ENCODE results near the gene GLRX.

GLRX gene

DNA sequence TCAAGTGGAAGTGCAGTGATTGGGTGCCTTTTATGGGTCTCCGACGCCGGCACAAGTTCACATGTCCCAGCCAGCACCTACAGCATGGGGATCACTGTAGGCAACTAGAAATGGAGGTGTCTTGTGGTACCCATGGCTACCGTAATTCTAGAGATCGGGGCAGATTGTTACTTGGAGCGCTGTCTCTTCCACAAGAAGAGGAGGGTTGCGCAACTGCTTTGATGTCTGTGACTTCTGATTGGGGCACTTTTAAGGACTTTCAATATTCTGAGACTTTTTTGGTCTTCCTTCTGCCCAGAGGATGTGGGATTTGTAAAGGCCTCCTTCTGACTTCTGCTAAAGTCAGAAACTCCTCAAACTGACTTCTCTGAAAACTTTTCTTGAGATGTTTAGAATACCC, 41.9 kb downstream of the GLRX start:
- no peak for DNase-seq (ENCODE audit: extremely low read depth, low read depth)
- H3K4me3 ChIP-seq (replicated peaks; ENCODE audit: low read depth, low read length) = no peak overlapping the region
- TF ChIP-seq, protein P1, sequence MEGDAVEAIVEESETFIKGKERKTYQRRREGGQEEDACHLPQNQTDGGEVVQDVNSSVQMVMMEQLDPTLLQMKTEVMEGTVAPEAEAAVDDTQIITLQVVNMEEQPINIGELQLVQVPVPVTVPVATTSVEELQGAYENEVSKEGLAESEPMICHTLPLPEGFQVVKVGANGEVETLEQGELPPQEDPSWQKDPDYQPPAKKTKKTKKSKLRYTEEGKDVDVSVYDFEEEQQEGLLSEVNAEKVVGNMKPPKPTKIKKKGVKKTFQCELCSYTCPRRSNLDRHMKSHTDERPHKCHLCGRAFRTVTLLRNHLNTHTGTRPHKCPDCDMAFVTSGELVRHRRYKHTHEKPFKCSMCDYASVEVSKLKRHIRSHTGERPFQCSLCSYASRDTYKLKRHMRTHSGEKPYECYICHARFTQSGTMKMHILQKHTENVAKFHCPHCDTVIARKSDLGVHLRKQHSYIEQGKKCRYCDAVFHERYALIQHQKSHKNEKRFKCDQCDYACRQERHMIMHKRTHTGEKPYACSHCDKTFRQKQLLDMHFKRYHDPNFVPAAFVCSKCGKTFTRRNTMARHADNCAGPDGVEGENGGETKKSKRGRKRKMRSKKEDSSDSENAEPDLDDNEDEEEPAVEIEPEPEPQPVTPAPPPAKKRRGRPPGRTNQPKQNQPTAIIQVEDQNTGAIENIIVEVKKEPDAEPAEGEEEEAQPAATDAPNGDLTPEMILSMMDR (IDR thresholded peaks at IDR 0.05; ENCODE audit: low read depth, low read length, missing control alignments) = no peak

DNA sequence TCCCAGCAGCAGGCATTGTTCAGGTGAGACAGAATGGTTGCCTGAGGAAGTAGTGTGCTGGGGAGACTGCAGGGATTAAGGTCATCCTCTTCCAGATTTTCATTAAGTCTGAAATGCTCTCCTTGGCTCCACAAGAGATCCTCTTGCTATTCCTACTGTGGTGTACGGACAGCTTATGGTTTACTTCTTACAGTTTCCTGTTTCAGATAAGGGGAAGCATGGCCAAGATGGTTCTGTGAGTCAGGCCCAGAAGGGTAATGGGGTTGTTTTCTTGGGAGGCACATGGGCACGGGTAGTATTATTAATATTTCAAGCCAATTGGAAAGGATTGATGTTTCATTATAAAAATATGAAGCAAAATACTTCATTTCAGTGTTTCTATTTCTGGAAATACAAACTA, 42.9 kb downstream of the GLRX start:
- TF ChIP-seq, protein P1 (IDR thresholded peaks at IDR 0.05; ENCODE audit: low read depth, low read length, missing control alignments) = no peak
- DNase-seq (ENCODE audit: extremely low read depth, low read depth) = no peak
- no peak overlapping the region for H3K4me3 ChIP-seq (replicated peaks; ENCODE audit: low read depth, low read length)

DNA sequence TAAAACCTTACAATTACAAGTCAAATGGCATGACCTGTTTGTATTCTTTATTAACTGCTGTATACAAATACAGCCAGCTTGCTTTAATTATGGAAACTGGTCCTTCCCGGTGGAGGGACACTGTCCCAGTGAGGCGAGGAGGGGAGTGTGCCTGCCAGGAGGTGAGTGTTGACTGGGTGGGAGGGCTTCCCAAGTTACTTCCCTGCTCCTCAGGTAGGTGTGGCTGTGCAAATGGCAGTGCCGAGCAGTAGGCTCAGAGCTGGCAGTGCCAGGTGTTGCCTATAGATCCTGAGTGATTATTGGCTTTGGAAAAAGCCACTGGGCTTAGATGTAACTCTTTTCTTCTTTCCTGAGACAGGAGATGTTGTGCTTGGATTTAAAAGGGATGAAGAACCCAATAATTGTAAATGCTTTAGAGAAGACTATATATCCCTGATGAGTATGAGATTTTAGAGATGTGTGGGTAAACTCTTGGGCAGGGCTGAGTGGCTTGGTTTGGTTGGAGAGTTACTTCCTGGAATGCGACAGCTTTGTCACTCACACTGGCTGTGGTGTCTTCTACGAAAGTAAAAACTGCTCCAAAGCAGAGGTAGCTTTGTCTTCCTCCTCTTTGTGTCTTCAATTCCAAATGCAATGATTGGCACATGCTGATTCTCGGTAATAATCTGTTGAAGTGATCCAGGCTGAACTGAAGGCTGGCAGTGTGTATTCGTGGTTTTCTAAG, 43.7 kb downstream of the GLRX start:
- DNase-seq (ENCODE audit: extremely low read depth, low read depth) = no peak
- no peak overlapping the region for H3K4me3 ChIP-seq (replicated peaks; ENCODE audit: low read depth, low read length)
- TF ChIP-seq, protein P1 (IDR thresholded peaks at IDR 0.05; ENCODE audit: low read depth, low read length, missing control alignments) = no peak

DNA sequence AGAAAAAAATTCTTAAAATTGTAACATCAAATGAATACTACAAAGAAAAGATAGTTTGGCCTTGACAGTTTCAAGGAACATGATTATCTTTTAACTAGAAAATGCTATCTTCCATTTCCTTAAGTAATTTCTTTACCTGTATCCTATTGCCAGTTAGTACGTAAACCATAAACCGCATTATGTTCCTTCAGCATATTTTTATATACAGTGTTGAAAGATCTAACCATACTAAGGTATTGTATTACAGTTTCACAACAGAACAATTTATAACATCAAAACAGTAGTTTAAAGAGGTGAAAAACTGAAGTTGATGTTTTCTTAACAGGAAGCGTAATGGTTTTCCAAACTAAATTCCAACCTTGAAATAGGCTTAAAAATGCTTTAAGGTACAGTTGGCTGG, 45.1 kb downstream of the GLRX start:
- no peak for DNase-seq (ENCODE audit: extremely low read depth, low read depth)
- TF ChIP-seq, protein P1 (IDR thresholded peaks at IDR 0.05; ENCODE audit: low read depth, low read length, missing control alignments) = no peak

DNA sequence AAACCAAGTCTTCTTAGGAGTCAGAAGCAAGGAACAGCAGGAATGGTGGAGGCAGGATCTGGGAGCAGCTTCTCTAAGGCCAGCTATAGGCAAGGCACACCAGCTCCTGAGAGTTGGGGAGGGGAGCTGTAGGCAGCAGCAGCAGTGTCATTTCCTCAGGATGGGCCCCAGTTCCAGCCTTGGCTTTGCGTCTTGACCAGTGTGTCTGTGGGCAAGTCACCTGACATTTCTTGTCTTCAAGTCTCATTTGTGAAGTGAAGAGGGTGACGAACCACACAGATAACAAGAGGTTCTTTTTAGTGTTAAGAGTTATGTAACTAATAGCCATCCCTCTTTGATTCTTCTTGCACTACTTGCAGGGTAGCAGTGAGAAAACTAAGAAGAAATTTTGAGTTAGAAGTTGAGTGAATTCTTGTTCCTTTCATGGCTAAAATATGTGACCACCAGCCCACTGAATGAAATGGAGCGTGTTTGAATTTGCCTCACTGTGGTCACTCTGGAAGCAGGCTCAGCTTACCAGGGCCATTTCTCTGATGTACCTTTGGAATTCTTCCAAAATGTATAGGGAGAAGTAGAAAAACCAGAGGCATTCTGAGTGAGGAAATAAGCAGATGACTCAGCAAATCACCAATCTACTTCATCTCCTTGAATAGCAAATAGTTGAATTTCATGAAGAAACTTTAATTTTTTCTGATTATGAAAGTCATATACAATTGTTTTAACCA, 49.0 kb downstream of the GLRX start:
- no peak for DNase-seq (ENCODE audit: extremely low read depth, low read depth)
- H3K4me3 ChIP-seq (replicated peaks; ENCODE audit: low read depth, low read length) = no peak overlapping the region
- TF ChIP-seq, protein P1 (IDR thresholded peaks at IDR 0.05; ENCODE audit: low read depth, low read length, missing control alignments) = no peak

More for the DNA sequence above, 45.1 kb downstream of the GLRX start:
- H3K4me3 ChIP-seq (replicated peaks; ENCODE audit: low read depth, low read length) = no peak overlapping the region

DNA sequence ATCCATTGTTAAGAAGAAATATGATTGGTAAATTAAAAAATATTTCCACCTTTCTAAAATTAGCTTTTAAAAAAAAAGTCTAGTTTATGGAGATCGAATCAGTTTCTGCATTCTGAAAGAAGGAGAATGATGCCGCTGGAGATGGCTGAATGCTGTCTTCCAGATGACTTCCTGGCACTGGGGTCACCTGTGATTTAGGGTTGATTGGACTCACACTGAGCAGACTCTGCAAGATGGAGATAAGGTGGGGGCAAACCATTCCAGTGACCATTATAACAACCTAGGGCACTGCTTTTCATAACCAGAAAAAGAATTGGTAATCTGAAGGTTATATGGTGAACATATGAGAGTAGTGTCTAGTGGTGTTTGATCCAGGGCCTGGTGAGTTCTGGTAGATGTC, 50.6 kb downstream of the GLRX start:
- no peak for DNase-seq (ENCODE audit: extremely low read depth, low read depth)
- no peak overlapping the region for H3K4me3 ChIP-seq (replicated peaks; ENCODE audit: low read depth, low read length)
- TF ChIP-seq, protein P1 (IDR thresholded peaks at IDR 0.05; ENCODE audit: low read depth, low read length, missing control alignments) = no peak
